Neural progenitor cell (in vitro differentiated cells): ENCODE measurements around the gene OLIG2.

Source experiments
- EZH2 ChIP-seq: fragments of 200-600 bp; sonication (generic); IDR thresholded peaks from 2 replicates; pipeline ENCODE4 v1.6.1; 2017; ENCODE audit warnings: antibody characterized with exemption, mild to moderate bottlenecking, moderate library complexity
- TF ChIP-seq, protein P1 (sequence below): fragments of 200-600 bp; sonication (generic); IDR thresholded peaks from 2 replicates; pipeline ENCODE4 v1.5.1; 2017; ENCODE audit warnings: antibody characterized with exemption, mild to moderate bottlenecking

- TF ChIP-seq, protein P1, sequence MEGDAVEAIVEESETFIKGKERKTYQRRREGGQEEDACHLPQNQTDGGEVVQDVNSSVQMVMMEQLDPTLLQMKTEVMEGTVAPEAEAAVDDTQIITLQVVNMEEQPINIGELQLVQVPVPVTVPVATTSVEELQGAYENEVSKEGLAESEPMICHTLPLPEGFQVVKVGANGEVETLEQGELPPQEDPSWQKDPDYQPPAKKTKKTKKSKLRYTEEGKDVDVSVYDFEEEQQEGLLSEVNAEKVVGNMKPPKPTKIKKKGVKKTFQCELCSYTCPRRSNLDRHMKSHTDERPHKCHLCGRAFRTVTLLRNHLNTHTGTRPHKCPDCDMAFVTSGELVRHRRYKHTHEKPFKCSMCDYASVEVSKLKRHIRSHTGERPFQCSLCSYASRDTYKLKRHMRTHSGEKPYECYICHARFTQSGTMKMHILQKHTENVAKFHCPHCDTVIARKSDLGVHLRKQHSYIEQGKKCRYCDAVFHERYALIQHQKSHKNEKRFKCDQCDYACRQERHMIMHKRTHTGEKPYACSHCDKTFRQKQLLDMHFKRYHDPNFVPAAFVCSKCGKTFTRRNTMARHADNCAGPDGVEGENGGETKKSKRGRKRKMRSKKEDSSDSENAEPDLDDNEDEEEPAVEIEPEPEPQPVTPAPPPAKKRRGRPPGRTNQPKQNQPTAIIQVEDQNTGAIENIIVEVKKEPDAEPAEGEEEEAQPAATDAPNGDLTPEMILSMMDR: no peak
- peak; percentile 80 for TF ChIP-seq EZH2
These were observed 1.2 kb downstream of the OLIG2 start for GRCh38 chr21:33026878-33027400.
